Fibroblast of skin of right quadriceps (primary cell): ENCODE measurements around the gene QSOX2.

Experiments used
- DNase-seq: peaks from one replicate; pipeline ENCODE4 v3.0.0-alpha.2; 2013

QSOX2 gene

DNA sequence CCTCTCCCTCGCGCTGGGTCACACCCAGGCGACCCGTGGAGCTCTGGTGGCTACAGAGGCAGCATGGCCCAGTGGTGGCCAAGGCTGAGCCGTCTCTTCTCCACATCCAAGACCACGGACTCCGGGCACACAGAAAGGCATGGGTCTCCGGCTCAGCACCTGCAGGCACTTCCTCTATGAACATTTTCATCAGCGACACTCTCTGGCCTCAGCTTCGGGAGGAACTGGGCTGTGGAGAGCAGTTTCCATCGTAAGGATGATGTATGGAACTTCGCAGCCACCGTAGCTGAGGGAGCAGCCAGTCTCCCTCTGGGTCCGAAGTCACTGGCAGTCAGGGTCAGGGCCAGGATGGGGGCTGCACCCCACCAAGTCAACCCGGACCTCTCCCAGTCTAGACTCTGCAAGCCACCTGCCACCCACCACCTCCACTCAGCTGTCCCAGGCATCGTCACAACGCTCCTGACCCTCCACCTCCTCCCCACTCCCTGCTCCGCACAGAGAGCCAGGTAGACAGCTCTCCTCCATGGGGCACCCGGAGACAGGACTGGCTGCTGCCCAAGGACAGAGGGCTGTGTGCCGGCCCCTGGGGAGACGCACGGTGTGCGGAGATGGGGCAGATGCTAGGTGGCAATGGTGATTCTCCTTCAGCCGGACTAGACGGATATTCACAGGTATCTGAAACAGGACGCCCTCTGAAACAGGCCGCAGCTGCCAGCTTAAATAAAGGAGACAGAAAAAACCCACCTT, 9.7 kb downstream of the QSOX2 start:
- DNase-seq, result no peak

DNA sequence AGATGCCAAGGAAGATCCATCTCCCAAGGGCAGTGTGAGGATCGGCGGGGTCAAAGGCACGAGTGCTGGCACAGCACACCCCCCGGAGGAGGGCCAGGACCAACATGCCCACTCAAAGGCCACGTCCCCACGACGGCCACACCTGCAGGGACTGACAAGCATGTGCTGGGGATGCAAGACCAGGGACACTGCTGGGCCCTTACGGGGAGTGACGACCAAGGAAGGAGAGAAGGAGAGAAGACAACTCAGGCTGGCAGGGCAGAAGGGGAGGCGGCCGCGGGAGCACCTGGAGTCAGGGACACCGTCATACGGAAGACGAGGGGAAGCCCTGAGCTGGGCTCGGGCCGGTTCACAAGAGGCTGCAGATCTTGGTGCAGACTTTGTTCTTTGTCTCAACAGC, 10.4 kb downstream of the QSOX2 start:
- DNase-seq, result no peak

DNA sequence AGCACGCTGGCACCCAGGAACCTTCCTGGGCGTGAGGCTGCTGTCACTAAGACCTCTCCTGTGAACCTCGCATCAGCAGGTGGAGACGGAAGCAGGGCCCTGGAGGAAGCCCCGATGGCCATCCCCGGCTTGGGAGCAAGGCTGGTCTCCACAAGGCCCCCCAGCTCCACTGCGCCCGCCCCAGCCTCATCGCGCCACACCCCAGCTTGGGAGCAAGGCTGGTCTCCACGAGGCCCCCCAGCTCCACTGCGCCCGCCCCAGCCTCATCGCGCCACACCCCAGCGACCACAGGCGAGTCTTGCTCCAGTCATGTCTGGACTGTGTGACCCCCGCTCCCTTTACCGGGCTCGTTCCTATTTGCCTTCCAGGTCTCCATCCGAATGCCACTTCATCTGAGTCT, 11.0 kb downstream of the QSOX2 start:
- no peak for DNase-seq

DNA sequence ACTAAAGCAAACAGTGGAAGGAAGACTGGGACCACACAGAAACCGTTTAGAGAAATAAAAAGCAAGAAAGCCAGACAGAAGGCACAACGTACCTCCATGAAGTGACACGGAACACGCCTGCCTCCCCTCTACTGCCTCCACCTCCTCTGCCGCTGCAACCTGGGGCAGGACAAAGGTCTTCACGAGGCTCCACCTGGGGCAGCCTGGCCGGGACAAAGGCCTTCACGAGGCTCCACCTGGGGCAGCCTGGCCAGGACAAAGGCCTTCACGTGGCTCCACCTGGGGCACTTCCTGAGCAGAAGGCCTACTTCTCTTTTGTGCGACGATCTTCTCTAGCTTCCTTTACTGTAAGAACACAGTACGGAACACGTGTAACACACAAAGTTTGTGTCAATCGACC, 11.7 kb downstream of the QSOX2 start:
- DNase-seq, result no peak

DNA sequence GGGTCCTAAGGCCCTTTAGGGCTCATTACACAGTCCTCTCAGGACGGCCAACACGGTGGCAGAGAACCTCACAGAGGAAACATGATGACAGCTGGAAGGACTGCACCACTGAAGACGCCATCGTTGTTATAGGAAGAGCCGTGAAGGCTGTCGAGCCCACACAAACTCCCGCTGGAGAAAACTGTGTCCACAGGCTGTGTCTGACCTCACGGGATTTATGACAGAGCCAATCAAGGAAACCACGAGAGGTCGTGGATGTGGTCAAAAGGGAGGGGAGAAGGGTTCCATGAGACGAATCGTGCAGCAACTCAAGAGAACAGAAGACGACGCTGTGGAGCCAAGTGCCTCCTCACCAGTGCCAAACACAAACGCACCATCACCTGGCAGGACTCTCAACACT, 12.2 kb downstream of the QSOX2 start:
- DNase-seq, result no peak

DNA sequence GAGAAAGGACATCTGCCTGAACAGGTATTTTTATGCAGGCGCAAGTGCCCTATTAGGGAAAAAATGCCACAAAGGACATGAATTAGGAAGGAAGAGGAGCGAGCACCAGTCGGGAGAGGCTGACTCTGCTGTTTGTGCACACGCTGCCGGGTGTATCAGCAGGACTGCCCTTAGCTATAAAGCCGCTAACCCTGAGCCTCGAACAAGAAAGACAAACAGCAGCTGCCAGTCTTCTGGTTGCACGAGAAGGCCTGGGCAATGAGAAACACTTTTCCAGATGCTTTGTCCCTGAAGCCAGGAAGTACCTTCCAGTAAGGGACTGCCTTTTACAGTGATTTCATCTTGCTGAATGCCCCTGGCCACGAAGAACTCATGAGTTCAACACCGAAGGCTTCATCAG, 12.6 kb downstream of the QSOX2 start:
- no peak for DNase-seq

DNA sequence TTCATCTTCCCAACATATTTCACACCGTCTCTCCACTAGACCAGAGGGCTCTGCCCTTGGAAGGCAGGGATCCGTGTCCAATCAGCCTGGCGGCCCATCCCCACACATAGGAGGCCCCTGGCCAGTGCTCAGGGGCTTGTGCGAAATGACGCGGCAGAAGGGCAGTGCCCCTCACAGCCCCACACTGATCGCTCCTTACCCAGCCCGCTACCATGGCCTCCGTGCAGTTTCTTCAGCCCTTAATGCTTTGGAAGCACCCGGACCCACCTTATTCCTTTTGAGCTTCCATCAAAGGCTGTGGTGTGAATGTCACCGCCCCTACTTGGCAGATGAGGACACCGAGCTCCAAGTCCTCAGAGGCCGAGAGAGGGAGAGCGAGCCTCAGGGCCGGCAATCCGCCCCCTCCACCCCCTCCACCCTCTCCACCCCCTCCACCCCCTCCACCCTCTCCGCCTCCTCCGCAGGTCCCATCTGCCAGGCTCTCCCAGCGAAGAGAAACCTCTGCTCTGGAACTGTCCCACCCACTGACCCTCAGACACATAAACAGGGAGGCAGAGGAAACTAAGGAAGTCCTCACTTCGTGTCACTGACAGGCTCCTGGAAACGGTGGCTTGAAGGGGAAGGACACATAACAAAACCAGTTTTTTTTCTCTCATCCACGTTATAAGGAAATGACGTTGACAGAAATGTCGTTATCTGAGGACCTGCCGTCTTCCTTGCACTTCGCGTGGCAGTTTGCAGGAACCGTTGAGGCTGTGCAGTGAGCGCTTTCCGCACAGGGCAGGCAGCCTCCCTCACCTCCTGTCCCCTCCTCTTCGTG, 13.9 kb downstream of the QSOX2 start:
- DNase-seq, result no peak

DNA sequence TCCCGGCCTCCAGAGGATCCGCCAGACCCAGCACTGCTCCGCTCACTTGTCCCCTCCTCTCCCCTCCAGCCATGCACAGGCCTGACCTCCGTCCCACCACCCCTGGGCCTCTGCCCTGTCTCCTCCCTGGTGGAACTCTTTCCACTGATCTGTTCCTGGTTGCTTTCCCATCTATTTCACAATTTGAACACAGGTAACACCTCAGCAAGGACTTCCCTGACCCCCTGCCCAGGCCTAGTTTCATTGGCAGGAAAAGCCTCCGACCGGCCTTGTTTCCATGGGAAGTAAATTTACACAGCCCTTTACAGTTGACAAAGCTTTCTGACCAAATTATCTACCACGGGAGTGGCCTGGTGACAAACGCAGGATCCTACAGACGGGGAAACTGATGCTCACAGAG, 14.8 kb downstream of the QSOX2 start:
- DNase-seq, result no peak

DNA sequence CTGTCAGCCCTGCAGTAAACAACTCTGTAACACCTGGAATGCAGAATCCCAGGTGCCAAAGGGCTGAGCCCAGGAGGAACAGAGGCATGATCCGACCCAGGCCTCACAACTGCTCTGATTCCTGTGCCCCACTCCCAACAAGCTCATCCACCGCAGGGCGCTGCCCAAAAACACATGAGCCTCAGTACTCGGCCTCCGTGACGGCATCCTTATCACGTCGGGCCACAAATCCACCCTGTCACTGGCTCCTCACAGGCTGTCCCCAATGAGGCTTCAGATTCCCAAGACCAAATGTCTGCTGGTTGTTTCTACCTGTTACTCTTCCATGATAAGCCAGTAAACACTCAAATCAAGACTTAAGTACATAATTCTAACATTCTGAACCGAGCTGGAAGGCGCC, 15.2 kb downstream of the QSOX2 start:
- no peak for DNase-seq

DNA sequence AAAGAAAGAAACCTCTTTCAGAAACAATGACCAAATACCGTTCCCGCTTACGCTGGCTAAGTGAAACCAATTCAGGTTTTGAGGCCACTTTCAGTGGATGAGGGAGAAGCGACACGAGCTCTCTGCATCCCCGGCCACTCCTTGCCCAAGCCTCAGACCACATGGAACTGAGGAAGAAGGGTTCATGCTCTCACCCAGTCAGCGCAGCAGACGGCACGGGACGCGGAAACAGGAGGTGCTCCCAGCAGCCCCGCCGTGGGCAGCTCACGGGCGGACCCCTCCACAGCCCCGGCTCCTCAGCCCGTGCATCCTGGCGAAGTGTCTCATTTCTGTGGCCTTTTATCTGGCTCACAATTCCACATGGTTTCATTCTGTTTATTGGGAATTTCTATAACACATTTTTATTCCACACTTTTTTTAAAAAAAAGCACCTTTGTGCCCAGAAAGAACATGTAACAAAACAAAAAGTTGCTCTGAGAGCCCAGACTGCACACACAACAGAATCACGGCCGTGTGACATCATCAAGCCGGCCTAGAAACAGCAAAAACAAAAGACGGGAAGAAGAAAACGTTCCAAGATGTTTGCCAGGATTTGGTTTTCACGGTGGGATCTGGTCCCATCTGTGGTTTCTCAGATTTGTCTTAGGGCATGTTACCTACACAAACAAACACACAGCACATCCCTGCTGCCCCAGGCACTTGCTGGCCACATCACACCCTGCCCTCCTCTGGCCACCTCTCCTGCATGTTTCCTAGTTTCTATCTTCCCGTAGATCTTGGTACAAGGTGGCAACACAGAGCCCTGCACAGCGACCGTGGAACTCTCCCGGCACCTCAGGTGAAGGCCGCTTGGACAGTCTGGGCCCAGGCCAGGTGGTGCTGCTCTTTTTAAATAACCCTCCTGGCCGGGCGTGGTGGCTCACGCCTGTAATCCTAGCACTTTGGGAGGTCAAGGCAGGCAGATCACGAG, 16.2 kb downstream of the QSOX2 start:
- DNase-seq, result no peak

DNA sequence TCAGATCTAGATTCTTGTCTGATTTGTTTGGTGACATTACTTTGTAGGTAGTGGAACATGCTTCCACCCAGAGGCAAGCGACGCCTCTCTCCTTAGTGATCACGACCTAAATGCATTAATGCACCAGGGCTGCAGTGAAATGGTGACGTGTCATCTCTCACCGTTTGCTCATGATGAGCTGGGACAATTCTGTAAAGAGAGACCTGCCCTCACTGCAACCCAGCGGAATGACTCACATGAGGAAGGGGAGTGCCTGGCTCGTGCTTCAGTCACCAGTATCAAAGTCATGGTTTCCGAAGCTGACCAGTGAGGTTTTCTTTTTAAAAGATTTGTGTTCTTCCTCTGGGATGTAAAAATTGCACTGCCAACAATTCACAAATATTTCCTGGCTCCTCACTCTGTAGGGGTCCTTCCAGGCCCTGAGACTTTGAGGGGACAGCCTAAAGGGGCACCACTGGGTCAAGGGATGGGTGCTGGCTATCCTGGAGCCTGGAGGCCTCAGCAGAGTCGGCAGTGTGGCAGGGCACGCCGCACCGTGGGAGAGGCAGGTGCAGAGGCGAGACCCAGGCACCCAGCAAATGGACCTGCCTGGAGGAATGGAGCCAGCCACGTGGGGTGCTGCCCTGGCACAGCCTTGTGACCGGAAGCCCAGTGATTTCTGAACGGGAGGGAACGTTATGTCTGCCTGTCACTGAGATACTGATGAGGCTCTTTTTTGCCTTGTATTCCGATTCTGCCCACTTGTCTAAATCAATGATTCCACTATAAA, 17.3 kb downstream of the QSOX2 start:
- peak; percentile 80 for DNase-seq

DNA sequence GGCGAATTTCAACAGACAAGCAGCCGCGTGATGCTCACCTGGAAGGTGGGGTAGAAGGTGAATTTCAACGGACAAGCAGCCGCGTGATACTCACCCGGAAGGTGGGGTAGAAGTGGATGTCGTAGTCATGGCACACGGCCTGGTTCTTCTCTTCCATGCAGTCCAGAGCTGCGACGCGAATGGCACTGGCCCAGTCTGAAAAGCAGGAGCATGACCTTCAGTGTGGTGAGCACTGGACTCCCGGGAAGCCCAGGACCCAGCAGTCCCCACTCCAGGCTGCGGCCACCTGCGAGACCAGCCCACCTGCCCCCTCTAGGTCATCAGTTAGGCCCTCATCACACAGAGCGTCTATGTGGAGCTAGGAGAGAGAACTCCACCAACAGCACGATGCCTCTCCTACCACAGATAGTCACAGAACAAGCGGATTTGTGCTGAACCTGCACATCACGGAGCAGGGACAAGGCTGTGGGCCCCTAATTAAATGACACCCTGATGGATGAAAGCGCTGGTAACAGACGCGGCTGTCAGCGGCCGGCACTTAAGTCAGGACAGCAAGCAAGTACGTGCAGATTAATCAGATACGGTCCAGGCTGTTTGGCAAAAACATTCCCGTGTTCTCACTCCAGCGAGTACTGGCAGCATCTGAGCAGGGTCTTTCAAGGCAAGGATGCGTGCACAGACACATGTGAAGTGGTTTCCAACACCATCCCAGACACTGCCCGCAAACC, 18.8 kb downstream of the QSOX2 start:
- no peak for DNase-seq

DNA sequence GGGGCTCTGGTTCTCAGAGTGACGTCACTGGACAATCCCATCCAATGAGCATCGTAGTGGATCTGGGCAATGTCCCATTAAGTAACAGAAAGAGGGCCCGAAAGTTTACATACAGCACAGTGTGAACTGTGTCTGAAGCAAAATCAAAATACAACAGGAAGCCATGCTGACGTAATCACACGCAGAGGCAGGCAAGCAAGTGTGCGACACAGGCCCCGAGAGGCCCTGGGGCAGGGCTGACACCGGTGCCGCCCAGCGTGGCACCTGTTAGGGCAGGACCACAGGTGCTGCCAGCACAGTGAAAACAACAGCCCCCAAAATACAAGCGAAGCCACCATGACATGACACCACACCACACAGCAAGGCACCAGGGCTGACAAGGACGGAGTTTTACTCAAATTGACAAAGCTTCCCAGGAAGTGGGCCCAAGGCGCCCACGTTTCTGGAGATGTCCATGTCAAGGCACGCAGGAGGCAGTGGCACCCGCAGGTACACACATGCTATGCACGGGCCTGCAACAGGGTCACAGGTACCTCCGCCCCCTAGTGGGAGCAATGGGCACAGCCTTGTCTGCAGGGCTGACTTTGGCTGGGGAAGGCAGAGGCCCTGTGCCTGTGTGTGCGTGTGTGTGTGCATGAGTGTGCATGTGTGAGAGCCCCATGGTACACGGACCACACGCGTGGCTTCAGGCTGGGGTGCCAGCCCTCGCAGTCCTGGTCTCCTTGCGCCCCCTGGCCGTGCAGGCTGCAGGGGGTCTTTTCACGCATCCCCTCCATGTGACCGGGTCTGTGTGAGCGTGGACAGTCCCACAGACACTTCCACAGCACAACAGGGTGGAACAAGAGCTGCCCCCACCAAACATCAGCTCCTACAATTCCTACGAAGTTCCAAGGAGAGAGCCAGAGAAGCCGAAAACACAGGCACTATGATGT, 19.6 kb downstream of the QSOX2 start:
- DNase-seq, result peak; percentile 30

DNA sequence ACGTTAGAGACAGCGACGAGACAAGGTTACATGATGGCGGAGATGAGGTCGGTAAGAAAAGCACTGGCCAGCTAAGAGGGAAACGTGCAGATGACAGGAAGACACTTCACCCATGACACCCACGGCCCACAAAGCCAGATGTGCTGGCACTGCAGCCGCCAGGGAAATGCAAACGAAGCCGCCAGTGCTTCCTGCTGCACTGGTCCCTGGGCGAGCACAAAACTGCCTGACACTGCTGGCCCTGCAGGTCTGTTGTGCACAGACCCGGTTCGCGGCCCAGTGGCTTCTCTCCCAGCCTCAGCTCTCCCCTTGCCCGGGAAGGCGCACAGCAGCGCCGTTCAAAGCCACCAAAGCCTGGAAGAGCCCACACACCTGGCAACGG, 20.3 kb downstream of the QSOX2 start:
- no peak for DNase-seq

DNA sequence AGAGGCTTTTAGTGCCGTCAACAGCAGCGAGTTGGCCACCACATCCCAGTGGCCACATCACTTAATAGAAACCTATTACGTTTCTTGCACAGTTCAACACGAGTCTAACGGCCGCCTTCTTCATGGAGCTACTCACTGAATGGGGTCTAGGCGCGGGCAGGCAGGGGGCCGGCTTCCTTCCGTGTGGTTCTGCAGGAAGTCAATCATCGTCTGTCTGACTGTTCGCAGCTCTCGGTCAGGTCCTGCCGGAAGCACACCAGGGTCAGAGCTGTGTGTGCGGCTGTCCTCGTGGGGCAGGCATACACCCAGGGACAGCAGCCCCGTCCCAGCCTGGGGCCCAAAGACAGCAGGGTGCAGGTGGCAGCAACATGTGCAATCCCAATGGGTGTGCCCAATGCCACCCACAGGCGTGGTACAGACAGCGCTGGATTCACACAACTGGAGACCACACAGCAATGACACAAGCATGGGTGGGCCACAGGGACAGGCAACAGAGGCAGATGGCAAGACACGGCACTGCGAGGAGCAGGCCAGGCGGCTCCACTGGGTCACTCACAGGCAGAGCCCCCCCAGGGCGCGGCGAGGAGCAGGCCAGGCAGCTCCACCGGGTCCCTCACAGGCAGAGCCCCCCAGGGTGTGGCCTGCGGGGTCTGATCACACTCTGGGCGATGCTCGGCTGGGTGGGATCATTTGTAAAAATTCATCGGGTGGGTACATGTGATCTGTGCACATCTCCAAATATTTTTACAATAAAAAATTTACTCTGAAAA, 21.6 kb downstream of the QSOX2 start:
- DNase-seq, result no peak

DNA sequence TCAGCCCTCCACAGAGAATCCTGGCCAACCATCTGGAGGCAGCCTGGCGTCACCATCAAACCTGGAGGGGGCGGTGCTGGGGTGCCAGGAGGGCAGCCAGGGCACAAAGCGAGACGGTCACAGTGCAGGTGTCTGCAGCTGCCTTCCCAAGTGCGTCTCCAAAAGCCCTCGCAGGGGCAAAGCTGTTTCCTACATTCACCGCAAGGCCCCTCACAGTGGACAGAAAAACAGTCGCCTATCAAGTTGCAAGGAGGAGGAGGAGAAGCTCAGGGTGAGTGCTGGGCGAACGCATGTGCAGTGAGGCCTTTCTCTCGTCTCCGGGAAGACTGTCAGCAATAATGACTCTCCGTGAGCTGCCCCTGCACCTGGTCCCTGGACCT, 22.7 kb downstream of the QSOX2 start:
- DNase-seq, result no peak

DNA sequence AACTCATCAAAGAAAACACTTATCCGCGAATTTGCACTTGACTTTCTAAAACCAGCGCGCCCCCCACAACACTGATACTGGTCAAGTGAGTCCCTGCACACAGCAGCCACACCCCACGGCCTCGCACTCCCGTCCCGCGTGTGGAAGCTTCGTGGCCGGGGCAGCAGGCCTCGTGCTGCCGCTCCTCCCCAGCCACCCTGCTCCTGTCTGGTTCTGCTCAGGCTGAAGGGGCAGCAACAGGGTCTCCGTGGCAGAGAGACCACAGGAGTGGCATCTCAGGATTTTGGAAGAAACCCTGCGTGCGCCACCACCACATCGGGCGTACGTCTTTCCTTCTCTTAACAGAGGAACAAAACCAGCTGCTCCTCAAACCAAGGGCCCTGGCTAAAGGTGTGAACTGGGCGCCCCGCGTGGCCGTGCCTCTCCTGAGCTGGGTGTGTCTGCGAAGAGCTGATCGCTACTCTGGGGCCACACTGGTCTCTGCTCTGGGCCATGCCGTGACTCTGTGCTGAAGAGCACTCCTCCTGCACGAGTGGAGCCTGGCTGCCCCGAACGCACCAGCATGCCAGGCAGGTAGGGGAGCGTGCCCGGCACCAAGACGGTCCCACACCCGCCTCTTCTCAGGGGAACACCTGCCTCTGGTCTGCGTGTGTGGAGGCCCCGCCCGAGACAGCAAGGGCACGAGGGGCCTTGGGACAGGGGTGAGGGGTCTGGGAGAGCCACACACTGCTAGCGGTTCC, 23.3 kb downstream of the QSOX2 start:
- DNase-seq, result no peak

DNA sequence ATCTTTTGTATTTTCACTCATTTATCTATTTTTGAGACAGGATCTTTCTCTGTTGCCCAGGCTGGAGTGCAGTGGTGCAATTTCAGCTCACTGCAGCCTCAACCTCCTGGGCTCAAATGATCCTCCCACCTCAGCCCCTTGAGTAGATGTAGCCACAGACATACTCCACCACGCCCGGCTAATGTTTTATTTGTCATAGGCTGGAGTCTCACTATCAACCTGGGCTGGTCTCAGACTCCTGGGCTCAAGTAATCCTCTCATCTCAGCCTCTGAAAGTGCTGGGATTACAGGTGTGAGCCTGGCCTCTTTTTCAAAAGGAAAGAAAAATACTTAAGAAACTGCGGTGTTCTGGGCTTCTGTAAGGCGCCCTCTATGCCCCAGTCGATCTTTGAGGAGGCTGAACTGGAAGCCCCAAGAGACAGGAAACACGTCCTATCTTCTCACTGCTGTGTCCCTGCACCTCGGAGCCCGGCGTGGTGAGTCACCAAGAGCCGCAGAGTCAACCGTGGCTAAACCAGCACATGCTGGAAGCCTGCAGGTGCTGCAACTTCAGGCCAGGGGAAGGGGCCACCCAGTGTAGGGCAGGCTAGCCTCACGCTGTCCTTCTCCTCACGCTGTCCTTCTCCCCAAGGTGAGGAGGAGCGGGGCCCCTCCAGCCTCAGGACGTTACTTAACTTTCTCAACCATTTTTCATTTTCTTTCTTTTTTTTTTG, 25.4 kb downstream of the QSOX2 start:
- DNase-seq, result peak; percentile 17
